GM12892 (cell line): ENCODE measurements around the gene THUMPD2.

ENCODE experiments used
- DNase-seq: peaks from one replicate; pipeline ENCODE4 v3.0.0; 2011; ENCODE audit not compliant: insufficient read length
- FAIRE-seq: peaks from 2 replicates; lab custom pipeline; 2011; peaks lifted over from hg19 to GRCh38; lab: Jason Lieb, UNC
- POLR2A ChIP-seq: IDR thresholded peaks from 2 replicates; pipeline ENCODE4 v1.6.1; 2011; ENCODE audit warnings: low read depth, low read length, control low read depth
- POLR2AphosphoS5 ChIP-seq: IDR thresholded peaks from 2 replicates; pipeline ENCODE4 v1.6.1; 2011; ENCODE audit warnings: low read depth, low read length, control low read depth
- TAF1 ChIP-seq: IDR thresholded peaks from 2 replicates; pipeline ENCODE4 v1.6.1; 2011; ENCODE audit warnings: low read depth, mild to moderate bottlenecking, control low read depth, low read length, borderline replicate concordance

Gene THUMPD2

GRCh38 chr2:39781697-39782096, 2.6 kb upstream of the THUMPD2 start:
- no peak for FAIRE-seq
- no peak for DNase-seq

GRCh38 chr2:39780825-39781600, 2.0 kb upstream of the THUMPD2 start:
- TF ChIP-seq POLR2AphosphoS5 (no peak), TAF1 (no peak), POLR2A (no peak)
- no peak for FAIRE-seq
- DNase-seq: no peak

More at GRCh38 chr2:39781697-39782096, 2.6 kb upstream of the THUMPD2 start:
- TF ChIP-seq POLR2AphosphoS5 (no peak), POLR2A (no peak)

GRCh38 chr2:39779927-39780326, 869 bp upstream of the THUMPD2 start:
- TF ChIP-seq TAF1: no peak
- no peak for TF ChIP-seq POLR2AphosphoS5
- TF ChIP-seq POLR2A: no peak
- FAIRE-seq (no peak), DNase-seq (no peak)

GRCh38 chr2:39779341-39779851, 338 bp upstream of the THUMPD2 start:
- DNase-seq: no peak
- TF ChIP-seq POLR2AphosphoS5: no peak
- TF ChIP-seq TAF1: no peak; the same call in 1 of the 2 replicates
- no peak for TF ChIP-seq POLR2A
- FAIRE-seq: no peak

- DNase-seq: no peak
- TF ChIP-seq TAF1: no peak
- TF ChIP-seq POLR2A: no peak
- TF ChIP-seq POLR2AphosphoS5: no peak
- no peak for FAIRE-seq
Observed at GRCh38 chr2:39778233-39778632, 825 bp downstream of the THUMPD2 start.

GRCh38 chr2:39772812-39773152, 6.3 kb downstream of the THUMPD2 start:
- no peak for TF ChIP-seq TAF1
- no peak for TF ChIP-seq POLR2A
- FAIRE-seq: no peak
- DNase-seq: no peak

GRCh38 chr2:39772086-39772811, 6.8 kb downstream of the THUMPD2 start:
- no peak for DNase-seq
- no peak for TF ChIP-seq POLR2AphosphoS5
- TF ChIP-seq TAF1: no peak
- no peak for TF ChIP-seq POLR2A
- FAIRE-seq: no peak

GRCh38 chr2:39762448-39762847, 16.6 kb downstream of the THUMPD2 start:
- no peak for TF ChIP-seq TAF1
- TF ChIP-seq POLR2A: no peak
- no peak for TF ChIP-seq POLR2AphosphoS5
- DNase-seq: no peak
- FAIRE-seq: no peak

GRCh38 chr2:39757156-39757555, 21.9 kb downstream of the THUMPD2 start:
- no peak for FAIRE-seq
- no peak for DNase-seq
- TF ChIP-seq POLR2A: no peak
- no peak for TF ChIP-seq TAF1
- no peak for TF ChIP-seq POLR2AphosphoS5

GRCh38 chr2:39755466-39755865, 23.6 kb downstream of the THUMPD2 start:
- FAIRE-seq (no peak), DNase-seq (no peak)
- TF ChIP-seq TAF1 (no peak), POLR2AphosphoS5 (no peak), POLR2A (no peak)

GRCh38 chr2:39743269-39743776, 35.7 kb downstream of the THUMPD2 start:
- no peak for FAIRE-seq
- TF ChIP-seq POLR2AphosphoS5 (no peak), POLR2A (no peak), TAF1 (no peak)
- no peak for DNase-seq

- FAIRE-seq (no peak), DNase-seq (no peak)
- no peak for TF ChIP-seq TAF1
- no peak for TF ChIP-seq POLR2AphosphoS5
- TF ChIP-seq POLR2A: no peak
Observed at GRCh38 chr2:39741871-39742270, 37.2 kb downstream of the THUMPD2 start.
